Skeletal muscle satellite cell (primary cell): ENCODE measurements around the gene GIPR.
"Not testable (repeated sequence)": the region's sequence is repeated elsewhere in the genome, so short reads cannot be mapped to it uniquely, and the experiment has no call there.

ENCODE experiments used
- H3K27me3 ChIP-seq: 2 replicates; pipeline ENCODE4 v1.7.0; 2013; ENCODE audit warnings: low read length; ENCODE audit not compliant: control insufficient read depth, insufficient read depth
- H3K36me3 ChIP-seq: 2 replicates; pipeline ENCODE4 v1.7.0; 2013; ENCODE audit warnings: mild to moderate bottlenecking, control low read depth, low read length; ENCODE audit not compliant: insufficient read depth
- H3K4me1 ChIP-seq: 2 replicates; pipeline ENCODE4 v1.7.0; 2013; ENCODE audit warnings: low read length; ENCODE audit not compliant: control insufficient read depth, insufficient read depth
- H3K4me2 ChIP-seq: 2 replicates; pipeline ENCODE4 v1.7.0; 2013; ENCODE audit warnings: mild to moderate bottlenecking, low read length
- H3K4me3 ChIP-seq: 2 replicates; pipeline ENCODE4 v1.7.0; 2013; ENCODE audit warnings: low read length
- H3K9ac ChIP-seq: 2 replicates; pipeline ENCODE4 v1.7.0; 2013; ENCODE audit warnings: mild to moderate bottlenecking, low read depth, low read length, moderate library complexity
- H3K9me3 ChIP-seq: replicated peaks from 2 replicates; pipeline ENCODE4 v1.7.0; 2013; ENCODE audit warnings: mild to moderate bottlenecking, control low read depth, low read length

The GIPR gene

GRCh38 chr19:45676851-45677263, 8.8 kb downstream of the GIPR start:
- H3K4me1 ChIP-seq, result peaks cover 17% of the 10 kb centered on the region
- H3K27me3 ChIP-seq, result peaks cover 35% of the 10 kb centered on the region
- H3K36me3 ChIP-seq, result no peaks in the 10 kb centered on the region
- H3K9me3 ChIP-seq, result no peaks in the 10 kb centered on the region
- no peak overlapping the region for H3K4me3 ChIP-seq
- H3K9ac ChIP-seq, result no peak overlapping the region
- peak overlapping the region; percentile 31 for H3K4me2 ChIP-seq

DNA sequence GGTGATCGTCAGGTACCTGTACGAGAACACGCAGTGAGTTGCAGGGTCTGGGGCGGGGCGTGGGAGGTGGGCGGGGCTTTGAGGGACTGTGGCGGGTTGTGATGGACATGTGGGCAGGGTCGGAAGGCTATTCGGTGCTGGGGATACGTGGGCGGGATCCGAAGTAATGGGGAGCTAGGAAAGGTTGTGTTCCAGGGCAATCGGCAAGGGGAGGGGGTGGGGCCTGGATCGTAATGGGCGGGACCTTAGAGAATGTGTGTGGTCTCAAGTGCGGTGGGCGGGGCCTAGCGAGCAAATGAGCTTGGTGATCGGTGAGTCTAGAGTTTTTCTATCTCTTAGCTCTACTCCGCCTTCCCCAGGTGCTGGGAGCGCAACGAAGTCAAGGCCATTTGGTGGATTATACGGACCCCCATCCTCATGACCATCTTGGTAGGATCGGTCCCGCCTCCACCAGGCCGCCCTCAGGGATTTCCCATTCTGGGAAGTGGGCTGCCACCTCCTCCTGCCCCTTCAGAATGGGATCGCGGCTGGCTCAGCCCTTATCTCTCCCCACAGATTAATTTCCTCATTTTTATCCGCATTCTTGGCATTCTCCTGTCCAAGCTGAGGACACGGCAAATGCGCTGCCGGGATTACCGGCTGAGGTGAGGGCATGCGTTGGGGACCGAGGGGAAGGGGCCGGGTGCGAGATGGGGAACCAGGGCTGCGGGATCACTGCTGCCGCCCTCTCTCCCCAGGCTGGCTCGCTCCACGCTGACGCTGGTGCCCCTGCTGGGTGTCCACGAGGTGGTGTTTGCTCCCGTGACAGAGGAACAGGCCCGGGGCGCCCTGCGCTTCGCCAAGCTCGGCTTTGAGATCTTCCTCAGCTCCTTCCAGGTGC, 9.6 kb downstream of the GIPR start:
- Histone ChIP-seq H3K9ac (no peak overlapping the region), H3K27me3 (peaks cover 34% of the 10 kb centered on the region), H3K9me3 (no peaks in the 10 kb centered on the region), H3K36me3 (no peaks in the 10 kb centered on the region), H3K4me3 (peak overlapping the region; percentile 49), H3K4me2 (peak overlapping the region; percentile 74), H3K4me1 (peaks cover 18% of the 10 kb centered on the region)

GRCh38 chr19:45681391-45682015, 13.5 kb downstream of the GIPR start:
- Histone ChIP-seq H3K9me3 (no peaks in the 10 kb centered on the region), H3K4me2 (peak overlapping the region; percentile 91), H3K9ac (peak overlapping the region; percentile 50), H3K36me3 (peaks cover 21% of the 10 kb centered on the region), H3K27me3 (peaks cover 15% of the 10 kb centered on the region), H3K4me1 (peaks cover 18% of the 10 kb centered on the region), H3K4me3 (peak overlapping the region; percentile 67)

DNA sequence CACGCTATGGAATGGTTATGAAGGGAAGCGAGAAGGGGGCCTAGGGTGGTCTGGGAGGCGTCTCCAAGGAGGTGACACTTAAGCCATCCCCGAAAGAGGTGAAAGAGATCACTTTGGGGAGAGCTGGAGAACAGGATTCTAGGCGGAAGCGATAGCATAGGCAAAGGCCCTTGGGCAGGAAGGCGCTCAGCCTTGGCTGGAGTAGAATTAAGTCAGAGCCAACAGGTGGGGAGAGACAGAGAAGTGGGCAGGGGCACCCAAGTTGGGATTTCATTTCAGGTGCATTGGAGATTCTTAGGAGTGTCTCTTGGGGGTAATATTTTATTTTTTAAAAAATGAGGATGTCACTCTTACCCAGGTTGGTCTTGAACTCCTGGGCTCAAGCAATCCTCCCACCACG, 14.1 kb downstream of the GIPR start:
- Histone ChIP-seq H3K9ac (no peak overlapping the region), H3K27me3 (peaks cover 10% of the 10 kb centered on the region), H3K4me1 (peaks cover 18% of the 10 kb centered on the region), H3K9me3 (no peaks in the 10 kb centered on the region), H3K4me2 (peak overlapping the region; percentile 91), H3K36me3 (peaks cover 23% of the 10 kb centered on the region), H3K4me3 (no peak overlapping the region)

DNA sequence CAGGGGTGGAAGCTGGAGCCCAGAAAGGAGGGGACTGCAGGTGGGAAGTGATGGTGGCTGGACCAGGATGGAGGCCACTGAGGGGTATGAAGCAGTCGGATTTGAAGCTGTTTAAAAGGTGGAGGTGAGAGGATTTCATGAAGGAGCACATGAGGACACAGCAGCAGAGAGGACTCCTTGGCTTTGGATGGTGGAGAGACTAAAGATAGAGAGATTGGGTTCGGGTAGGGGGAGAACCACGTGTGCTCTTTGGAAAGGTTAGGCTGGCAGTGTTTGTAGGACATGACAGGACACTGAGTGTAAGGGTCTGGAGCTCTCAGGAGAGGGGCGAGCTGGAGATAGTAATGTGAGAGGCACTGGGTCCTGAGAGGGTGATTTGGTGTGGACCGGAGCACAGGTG, 14.9 kb downstream of the GIPR start:
- H3K4me2 ChIP-seq, result no peak overlapping the region
- H3K9me3 ChIP-seq, result no peaks in the 10 kb centered on the region
- no peak overlapping the region for H3K4me3 ChIP-seq
- no peak overlapping the region for H3K9ac ChIP-seq
- H3K36me3 ChIP-seq, result peaks cover 31% of the 10 kb centered on the region
- H3K4me1 ChIP-seq, result peaks cover 12% of the 10 kb centered on the region
- peaks cover 3% of the 10 kb centered on the region for H3K27me3 ChIP-seq

- H3K9ac ChIP-seq, H3K4me3 ChIP-seq, H3K9me3 ChIP-seq, H3K4me2 ChIP-seq, H3K27me3 ChIP-seq: not testable (repeated sequence)
- Histone ChIP-seq H3K4me1 (peaks cover 10% of the 10 kb centered on the region), H3K36me3 (peaks cover 42% of the 10 kb centered on the region)
These were observed 17.0 kb downstream of the GIPR start for GRCh38 chr19:45685045-45685444.

DNA sequence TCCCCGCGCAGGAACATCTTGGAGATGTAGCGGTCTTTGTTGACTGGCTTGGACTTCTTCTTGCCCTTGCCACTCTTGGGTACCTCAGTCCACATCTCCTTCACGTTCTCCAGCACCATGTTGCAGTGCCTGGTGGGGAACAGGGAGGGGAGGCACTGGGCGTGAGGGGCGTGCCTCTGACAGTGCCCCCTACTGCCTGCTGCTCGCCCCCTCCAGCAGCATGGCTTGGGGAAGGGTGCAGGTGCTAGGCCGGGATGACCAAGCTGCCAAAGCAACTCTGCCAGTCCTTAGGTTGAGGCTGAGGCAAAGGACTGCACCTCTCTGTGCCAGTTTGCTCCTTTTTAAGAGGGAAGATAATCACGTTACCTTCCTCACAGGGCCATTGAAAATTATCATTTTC, 19.6 kb downstream of the GIPR start:
- peaks cover 42% of the 10 kb centered on the region for H3K36me3 ChIP-seq
- H3K4me2 ChIP-seq, result no peak overlapping the region
- no peaks in the 10 kb centered on the region for H3K27me3 ChIP-seq
- no peaks in the 10 kb centered on the region for H3K9me3 ChIP-seq
- H3K4me3 ChIP-seq, result no peak overlapping the region
- H3K4me1 ChIP-seq, result peaks cover 4% of the 10 kb centered on the region
- H3K9ac ChIP-seq, result no peak overlapping the region

DNA sequence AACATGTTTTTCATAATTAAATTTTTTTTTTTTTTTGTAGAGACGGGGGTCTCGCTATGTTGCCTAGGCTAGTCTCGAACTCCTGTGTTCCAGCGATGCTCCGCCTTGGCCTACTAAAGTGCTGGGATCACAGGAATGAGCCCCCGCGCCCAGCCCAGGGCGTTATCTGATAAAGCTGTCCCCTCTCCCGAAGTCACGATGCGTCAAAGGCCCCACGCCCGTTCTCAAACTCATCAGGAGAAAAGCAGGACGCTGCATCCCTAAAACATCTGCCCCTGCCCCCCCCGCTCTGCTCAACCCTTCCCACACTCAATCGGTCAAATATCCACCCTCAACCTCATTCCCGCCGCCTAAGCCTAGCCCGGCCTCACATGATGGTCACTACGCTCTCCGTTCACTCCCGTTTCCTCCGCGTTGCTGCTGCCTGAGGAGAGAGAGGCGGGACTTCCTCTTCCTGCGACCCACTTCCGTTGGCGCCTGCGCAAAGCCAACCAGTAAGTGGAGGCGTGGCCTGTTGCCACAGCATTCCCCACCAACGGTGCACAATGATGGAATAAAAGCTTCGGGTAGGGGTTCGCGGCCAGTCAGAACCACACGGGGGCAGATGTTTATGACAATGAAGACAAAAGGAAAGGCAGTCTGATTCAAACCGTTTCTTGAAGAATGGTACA, 23.6 kb downstream of the GIPR start, which contains the start of gene SNRPD2:
Gene SNRPD2 (minus strand): TSS at position 438 of the 671 bp plus-strand sequence. CDS start 65 bp downstream, at position 373.
- peak within 1 kb of the TSS; percentile 83 for H3K4me2 ChIP-seq
- H3K9ac ChIP-seq, result peak within 1 kb of the TSS; percentile 98
- no peaks in the 10 kb centered on the region for H3K9me3 ChIP-seq
- H3K4me3 ChIP-seq, result peak within 1 kb of the TSS; percentile 90
- peaks cover 21% of the 10 kb centered on the region for H3K36me3 ChIP-seq
- H3K27me3 ChIP-seq, result no peaks in the 10 kb centered on the region
- peaks cover 9% of the 10 kb centered on the region for H3K4me1 ChIP-seq

GRCh38 chr19:45692187-45693105, 24.4 kb downstream of the GIPR start, which contains the start of gene QPCTL:
QPCTL (plus strand) TSS chr19:45692666; CDS start chr19:45692704, 38 bp downstream.
- Histone ChIP-seq H3K27me3 (no peaks in the 10 kb centered on the region), H3K4me2 (peak within 1 kb of the TSS; percentile 83), H3K9ac (peak within 1 kb of the TSS; percentile 98), H3K36me3 (peaks cover 16% of the 10 kb centered on the region), H3K4me3 (peak within 1 kb of the TSS; percentile 90), H3K4me1 (peaks cover 9% of the 10 kb centered on the region), H3K9me3 (no peaks in the 10 kb centered on the region)

DNA sequence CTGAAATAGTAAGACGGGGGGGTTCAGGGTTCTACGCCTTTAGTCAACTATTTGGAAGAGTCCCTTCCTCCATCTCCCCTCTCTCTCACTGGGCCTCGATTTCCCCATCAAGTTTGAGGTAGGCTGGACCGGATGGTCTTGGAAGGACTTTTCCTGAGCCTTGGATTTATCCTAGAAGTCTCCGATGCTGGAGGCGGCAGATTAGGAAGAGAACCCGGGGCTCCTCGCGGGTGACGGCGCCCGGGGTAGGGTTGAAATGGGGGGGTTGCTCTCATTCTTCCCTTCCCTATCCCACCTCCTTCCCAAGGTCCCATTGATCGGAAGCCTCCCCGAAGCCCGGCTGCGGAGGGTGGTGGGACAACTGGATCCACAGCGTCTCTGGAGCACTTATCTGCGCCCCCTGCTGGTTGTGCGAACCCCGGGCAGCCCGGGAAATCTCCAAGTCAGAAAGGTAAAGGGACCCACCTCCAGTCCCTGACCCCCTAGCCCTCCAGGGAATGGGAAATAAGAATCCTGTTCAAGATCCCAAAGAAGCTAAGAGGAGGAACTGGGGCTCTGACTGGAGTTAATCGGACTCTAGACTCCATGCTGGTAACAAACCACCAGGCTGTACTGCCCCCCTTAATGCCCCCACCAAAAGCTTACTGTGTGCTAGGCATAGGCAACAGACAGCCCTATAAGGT, 25.2 kb downstream of the GIPR start:
- peak overlapping the region; percentile 83 for H3K4me2 ChIP-seq
- peaks cover 7% of the 10 kb centered on the region for H3K36me3 ChIP-seq
- H3K4me3 ChIP-seq, result peak overlapping the region; percentile 90
- H3K4me1 ChIP-seq, result peaks cover 9% of the 10 kb centered on the region
- H3K9me3 ChIP-seq, result no peaks in the 10 kb centered on the region
- H3K27me3 ChIP-seq, result no peaks in the 10 kb centered on the region
- peak overlapping the region; percentile 84 for H3K9ac ChIP-seq
